Measurements from ENCODE around the gene TWF1. TPM values are rescaled to one million over a fixed set of nuclear protein-coding genes. Genes with fewer than 3 reads are reported as not detected.

Gene TWF1
- total RNA-seq, 2 donors from 2014 or later = 14.5 to 19.1 TPM

DNA sequence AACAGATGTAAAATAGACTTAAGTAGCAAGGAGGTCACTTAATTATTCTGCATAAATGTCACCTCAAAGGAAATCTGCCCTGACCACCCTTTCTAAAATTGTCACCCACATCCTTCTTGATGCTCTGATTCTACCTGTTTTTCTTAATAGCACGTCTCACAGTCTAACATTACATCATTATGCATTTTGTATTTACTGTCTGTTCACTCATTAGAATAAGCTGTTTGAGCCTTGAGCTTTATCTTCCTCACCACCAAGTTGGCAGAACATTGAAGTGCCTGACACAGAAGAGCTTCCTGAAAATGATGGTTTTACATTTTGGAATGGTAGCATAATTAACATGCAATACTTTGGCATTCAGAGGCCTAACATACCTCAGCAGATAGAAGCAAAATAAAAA, 21.0 kb upstream of the TWF1 start:
- Mint-ChIP-seq H3K4me3 (no peak overlapping the region), H3K4me1 (ENCODE audit: low read depth) (peaks cover 7% of the 10 kb centered on the region), H3K27me3 (ENCODE audit: low read depth) (no peaks in the 10 kb centered on the region), H3K9me3 (no peaks in the 10 kb centered on the region), H3K36me3 (ENCODE audit: insufficient read depth in 2 of 2) (no peaks in the 10 kb centered on the region), H3K27ac (no peak overlapping the region)
- DNase-seq (no peak), ATAC-seq (replicated peaks in 1 of 2) (no peak)

DNA sequence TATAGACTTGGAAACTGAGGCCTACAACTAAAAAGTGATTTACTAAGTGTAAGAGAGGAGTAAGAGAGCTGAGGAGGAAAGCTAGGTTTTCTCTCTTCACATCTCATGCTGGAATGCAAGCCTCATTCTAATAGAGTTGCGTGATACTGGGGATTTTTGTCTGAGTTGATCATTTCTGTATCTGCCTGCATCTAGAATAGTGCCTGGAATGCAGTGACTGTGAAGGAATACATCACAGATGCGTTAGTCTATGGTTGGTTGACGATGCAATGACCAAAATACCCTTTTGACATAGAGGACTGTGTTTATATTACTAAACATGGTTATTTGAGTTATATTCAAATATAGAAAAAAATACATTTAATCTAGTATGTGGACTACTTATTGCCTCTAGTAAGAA, 20.6 kb upstream of the TWF1 start:
- Mint-ChIP-seq H3K4me1 (ENCODE audit: low read depth) (peaks cover 2% of the 10 kb centered on the region), H3K36me3 (ENCODE audit: insufficient read depth in 2 of 2) (no peaks in the 10 kb centered on the region), H3K9me3 (no peaks in the 10 kb centered on the region), H3K27me3 (ENCODE audit: low read depth) (no peaks in the 10 kb centered on the region), H3K4me3 (no peak overlapping the region), H3K27ac (no peak overlapping the region)
- no peak for ATAC-seq (replicated peaks in 1 of 2)
- DNase-seq = no peak

DNA sequence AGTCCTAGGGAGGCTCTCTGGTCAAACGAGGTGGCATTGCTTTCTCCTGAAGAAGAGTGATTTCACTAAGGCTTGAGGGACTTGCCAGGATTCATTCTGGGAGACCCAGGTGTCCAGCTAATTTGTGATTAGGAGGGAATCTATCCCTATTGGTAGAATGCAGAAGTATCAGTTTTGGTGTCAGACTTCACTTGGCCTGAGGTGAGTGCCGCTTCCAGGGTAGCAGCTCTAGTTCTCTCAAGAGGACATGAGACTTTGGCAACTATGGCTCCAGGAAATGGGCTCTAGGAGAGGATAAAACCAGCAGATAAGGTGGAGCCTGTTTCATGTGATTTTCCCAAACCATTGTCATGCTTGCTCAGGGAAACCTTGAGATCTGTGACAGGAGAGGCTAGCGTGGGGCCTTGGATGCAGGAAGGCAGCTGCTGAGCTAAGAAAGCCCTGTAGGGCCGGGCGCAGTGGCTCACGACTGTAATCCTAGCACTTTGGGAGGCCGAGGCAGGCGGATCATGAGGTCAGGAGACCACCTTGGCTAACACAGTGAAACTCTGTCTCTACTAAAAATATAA, 18.2 kb upstream of the TWF1 start:
- H3K36me3 Mint-ChIP-seq (ENCODE audit: insufficient read depth in 2 of 2) = no peaks in the 10 kb centered on the region
- no peak for ATAC-seq (replicated peaks in 1 of 2)
- no peaks in the 10 kb centered on the region for H3K4me1 Mint-ChIP-seq (ENCODE audit: low read depth)
- H3K4me3 Mint-ChIP-seq = no peak overlapping the region
- H3K27ac Mint-ChIP-seq = no peak overlapping the region
- DNase-seq = no peak
- no peaks in the 10 kb centered on the region for H3K27me3 Mint-ChIP-seq (ENCODE audit: low read depth)
- H3K9me3 Mint-ChIP-seq = no peaks in the 10 kb centered on the region

DNA sequence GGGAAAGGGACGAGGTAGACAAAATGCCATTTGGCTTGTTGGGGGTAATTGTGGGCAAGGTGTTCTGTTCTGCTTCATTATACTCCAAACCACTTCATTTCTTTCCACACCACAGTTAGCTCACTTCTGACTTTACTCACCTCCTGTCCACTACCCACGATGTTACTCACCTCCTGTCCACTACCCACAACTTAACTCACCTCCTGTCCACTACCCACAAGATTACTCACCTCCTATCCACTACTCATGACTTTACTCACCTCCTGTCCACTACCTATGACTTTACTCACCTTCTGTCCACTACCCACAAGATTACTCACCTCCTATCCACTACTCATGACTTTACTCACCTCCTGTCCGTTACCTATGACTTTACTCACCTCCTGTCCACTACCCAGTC, 10.1 kb upstream of the TWF1 start:
- DNase-seq = peak; percentile 21 to 24
- H3K4me3 Mint-ChIP-seq = peak overlapping the region in 1 of 2 donors; percentile 3
- H3K27ac Mint-ChIP-seq = no peak overlapping the region
- H3K27me3 Mint-ChIP-seq (ENCODE audit: low read depth) = no peaks in the 10 kb centered on the region
- no peaks in the 10 kb centered on the region for H3K36me3 Mint-ChIP-seq (ENCODE audit: insufficient read depth in 2 of 2)
- peak; percentile 90 to 92 for ATAC-seq (replicated peaks in 1 of 2)
- H3K4me1 Mint-ChIP-seq (ENCODE audit: low read depth) = peaks cover 9% of the 10 kb centered on the region
- no peaks in the 10 kb centered on the region for H3K9me3 Mint-ChIP-seq

DNA sequence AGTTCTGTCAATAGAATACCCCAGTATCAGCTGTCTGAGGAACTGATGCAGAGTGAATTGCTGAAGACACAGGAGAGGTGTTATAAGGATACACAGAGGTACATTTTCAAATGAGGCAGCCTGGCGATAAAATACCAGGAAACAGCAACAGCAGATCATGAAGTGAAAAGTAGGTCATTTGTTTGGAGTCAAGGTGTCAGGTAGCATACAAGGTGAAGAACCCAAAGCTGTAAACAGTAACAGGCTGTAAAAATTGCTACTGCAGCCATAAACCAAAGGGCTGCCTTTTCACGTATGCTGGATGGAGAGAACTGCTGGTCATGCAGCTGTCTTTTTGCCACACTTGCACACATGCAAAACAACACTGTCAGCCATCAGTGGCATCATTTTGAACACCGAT, 9.3 kb upstream of the TWF1 start:
- Mint-ChIP-seq H3K36me3 (ENCODE audit: insufficient read depth in 2 of 2) (no peaks in the 10 kb centered on the region), H3K4me1 (ENCODE audit: low read depth) (peaks cover 9% of the 10 kb centered on the region), H3K27me3 (ENCODE audit: low read depth) (no peaks in the 10 kb centered on the region), H3K4me3 (no peak overlapping the region), H3K27ac (no peak overlapping the region), H3K9me3 (no peaks in the 10 kb centered on the region)
- ATAC-seq (replicated peaks in 1 of 2) (no peak), DNase-seq (no peak)

DNA sequence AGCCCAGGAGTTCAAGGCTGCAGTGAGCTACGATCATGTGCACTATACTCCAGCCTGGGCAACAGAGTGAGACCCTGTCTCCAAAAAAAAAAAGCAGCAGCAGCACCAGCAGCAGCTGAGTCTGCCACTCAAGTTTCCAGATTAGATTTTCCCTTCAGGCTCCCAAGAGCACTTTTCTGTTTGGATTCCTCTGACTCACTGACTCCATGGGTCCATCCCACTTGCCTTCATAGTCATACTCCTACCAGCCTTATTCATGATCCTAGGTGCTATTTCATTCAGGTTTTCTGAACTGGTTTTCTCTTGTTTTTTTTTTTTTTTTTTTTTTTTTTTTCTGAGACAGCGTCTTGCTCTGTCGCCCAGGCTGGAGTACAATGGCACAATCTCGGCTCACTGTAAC, 6.8 kb upstream of the TWF1 start:
- Mint-ChIP-seq H3K4me1 (ENCODE audit: low read depth) (peaks cover 9% of the 10 kb centered on the region), H3K27me3 (ENCODE audit: low read depth) (no peaks in the 10 kb centered on the region), H3K36me3 (ENCODE audit: insufficient read depth in 2 of 2) (no peaks in the 10 kb centered on the region), H3K9me3 (no peaks in the 10 kb centered on the region), H3K4me3 (no peak overlapping the region), H3K27ac (no peak overlapping the region)
- ATAC-seq (replicated peaks in 1 of 2) = no peak
- no peak for DNase-seq

DNA sequence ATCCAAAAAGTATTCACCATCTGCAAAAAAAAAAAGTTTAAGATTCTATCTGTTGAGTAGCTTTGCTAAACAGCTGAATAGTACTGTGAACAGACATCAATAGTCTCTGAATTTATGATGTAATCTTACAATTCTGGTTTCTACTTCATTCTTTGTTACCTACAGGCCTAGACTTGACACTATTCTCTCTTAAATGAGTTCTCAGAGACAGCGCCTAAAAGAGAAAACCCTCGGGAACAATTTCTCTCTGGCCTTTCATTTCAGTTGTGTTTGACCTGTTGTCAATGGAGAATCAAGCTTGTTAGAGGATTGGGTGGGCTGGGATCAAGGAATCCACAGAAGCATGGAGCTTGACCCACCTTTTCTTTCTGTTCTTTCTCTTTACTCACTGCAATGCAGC, 5.9 kb upstream of the TWF1 start:
- ATAC-seq (replicated peaks in 1 of 2) (no peak), DNase-seq (no peak)
- H3K27ac Mint-ChIP-seq = no peak overlapping the region
- no peaks in the 10 kb centered on the region for H3K9me3 Mint-ChIP-seq
- H3K27me3 Mint-ChIP-seq (ENCODE audit: low read depth) = no peaks in the 10 kb centered on the region
- no peak overlapping the region for H3K4me3 Mint-ChIP-seq
- H3K4me1 Mint-ChIP-seq (ENCODE audit: low read depth) = peaks cover 15% of the 10 kb centered on the region
- no peaks in the 10 kb centered on the region for H3K36me3 Mint-ChIP-seq (ENCODE audit: insufficient read depth in 2 of 2)

DNA sequence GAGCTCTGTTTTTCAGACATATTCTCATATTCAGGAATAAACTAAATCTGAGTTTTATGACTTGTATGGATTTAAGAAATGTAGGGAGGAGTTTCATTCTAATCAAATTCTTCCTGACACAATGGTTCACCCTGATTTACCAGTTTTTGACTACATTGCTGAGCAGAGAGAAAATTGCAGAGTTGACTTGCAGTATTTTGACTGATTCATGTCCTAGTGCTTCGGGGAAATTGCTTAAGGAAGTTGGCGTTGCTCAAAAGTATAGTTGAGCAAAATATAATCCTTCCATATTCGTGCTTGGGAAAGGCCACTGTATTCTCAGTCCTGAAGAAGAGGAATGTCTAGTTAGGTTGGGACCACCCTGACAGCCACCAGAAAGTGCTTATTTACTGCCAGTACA, 1.3 kb upstream of the TWF1 start:
- Mint-ChIP-seq H3K27ac (peak overlapping the region; percentile 99), H3K9me3 (no peaks in the 10 kb centered on the region), H3K27me3 (ENCODE audit: low read depth) (no peaks in the 10 kb centered on the region), H3K4me3 (peak overlapping the region; percentile 92 to 100), H3K36me3 (ENCODE audit: insufficient read depth in 2 of 2) (peaks cover 2 to 6% of the 10 kb centered on the region in 2 donors), H3K4me1 (ENCODE audit: low read depth) (peaks cover 24% of the 10 kb centered on the region)
- DNase-seq (no peak), ATAC-seq (replicated peaks in 1 of 2) (no peak)

DNA sequence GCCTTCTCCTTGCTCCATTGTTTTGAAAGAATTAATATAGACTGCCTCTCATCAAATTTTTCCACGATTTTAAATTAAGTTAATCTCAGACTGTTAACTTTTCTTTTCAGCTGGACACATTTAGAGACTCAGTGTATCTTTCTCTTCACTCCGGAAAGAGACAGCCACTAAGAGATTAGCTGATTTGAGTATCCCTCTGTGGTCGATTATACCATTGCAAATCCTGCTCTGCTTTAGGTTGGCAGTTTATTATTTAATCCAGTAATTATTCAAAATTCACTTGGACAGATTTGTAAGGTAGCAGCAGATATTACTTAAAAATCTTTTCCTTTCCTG, 588 bp upstream of the TWF1 start:
- peak overlapping the region; percentile 92 to 100 for H3K4me3 Mint-ChIP-seq
- H3K36me3 Mint-ChIP-seq (ENCODE audit: insufficient read depth in 2 of 2) = peaks cover 2 to 6% of the 10 kb centered on the region in 2 donors
- ATAC-seq (replicated peaks in 1 of 2) (no peak), DNase-seq (no peak)
- H3K27me3 Mint-ChIP-seq (ENCODE audit: low read depth) = no peaks in the 10 kb centered on the region
- H3K9me3 Mint-ChIP-seq = no peaks in the 10 kb centered on the region
- H3K4me1 Mint-ChIP-seq (ENCODE audit: low read depth) = peaks cover 24% of the 10 kb centered on the region
- peak overlapping the region; percentile 99 for H3K27ac Mint-ChIP-seq

DNA sequence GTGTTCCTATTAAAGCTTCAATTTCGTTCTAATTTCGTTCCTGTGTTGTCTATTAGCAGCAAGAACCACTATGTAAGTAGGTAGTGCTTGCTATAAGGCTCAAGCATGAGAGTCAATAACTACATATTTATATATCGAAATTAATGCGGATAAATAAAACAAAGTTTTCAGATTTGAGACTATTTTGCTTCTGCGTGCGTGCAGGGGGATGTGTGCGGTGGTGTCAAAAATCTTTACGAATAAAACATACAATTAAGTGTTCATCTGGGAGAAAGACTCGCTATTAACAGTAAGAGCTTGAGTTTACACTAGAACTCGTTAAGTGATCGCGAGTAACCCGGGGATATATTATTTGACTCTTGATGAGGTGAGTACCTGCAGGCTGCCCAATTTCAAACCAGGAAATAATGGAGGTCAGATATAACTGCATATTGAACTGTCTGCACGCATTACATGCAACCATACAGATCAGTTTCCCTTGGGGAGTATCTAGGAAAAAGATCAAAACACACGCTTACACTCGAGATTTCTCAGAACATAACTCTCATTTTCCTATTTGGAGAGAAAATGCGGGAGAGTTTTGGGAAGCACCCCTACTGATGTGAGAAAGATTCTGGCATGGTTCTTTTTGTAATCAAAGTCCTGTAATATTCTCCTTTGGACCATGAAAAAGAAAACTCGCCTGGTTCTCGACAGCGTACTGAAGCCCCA, 813 bp downstream of the TWF1 start:
- Mint-ChIP-seq H3K27ac (peak overlapping the region; percentile 98), H3K9me3 (no peaks in the 10 kb centered on the region), H3K4me1 (ENCODE audit: low read depth) (peaks cover 24% of the 10 kb centered on the region), H3K36me3 (ENCODE audit: insufficient read depth in 2 of 2) (peaks cover 4 to 9% of the 10 kb centered on the region in 2 donors), H3K27me3 (ENCODE audit: low read depth) (no peaks in the 10 kb centered on the region), H3K4me3 (peak overlapping the region; percentile 92 to 100)
- DNase-seq (no peak), ATAC-seq (replicated peaks in 1 of 2) (no peak)

DNA sequence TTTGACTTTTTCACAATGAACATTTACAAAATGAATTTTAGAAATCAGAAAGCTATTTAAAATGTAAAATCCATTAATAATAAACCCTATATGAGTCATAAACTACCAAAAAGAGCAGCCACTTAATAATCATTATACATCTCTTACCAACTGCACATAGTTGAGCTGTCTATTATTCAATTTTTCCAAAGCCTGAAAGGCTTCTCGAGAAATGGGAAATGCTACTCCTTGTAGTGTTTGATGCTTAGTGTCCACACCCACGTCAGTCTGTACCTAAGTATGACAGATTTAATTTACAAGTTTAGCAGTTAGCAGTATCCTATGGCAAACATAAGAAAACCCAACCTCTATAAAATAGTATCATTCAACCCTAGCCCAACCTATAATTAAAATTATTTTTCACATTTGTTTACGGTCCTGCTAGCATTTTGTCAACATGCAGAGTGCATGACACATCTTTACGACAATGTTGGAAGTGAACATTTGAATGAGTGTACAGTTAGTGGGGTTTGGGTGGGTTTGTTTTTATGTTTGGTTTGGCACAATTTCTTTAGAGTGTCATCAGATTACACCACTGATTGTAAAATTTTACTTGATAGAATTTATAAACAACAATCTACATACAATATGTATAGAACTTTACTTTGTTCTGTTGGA, 8.4 kb downstream of the TWF1 start:
- H3K4me1 Mint-ChIP-seq (ENCODE audit: low read depth) = peaks cover 9% of the 10 kb centered on the region
- peaks cover 2 to 17% of the 10 kb centered on the region in 2 donors for H3K36me3 Mint-ChIP-seq (ENCODE audit: insufficient read depth in 2 of 2)
- no peak for ATAC-seq (replicated peaks in 1 of 2)
- H3K9me3 Mint-ChIP-seq = no peaks in the 10 kb centered on the region
- H3K4me3 Mint-ChIP-seq = no peak overlapping the region
- no peak for DNase-seq
- H3K27ac Mint-ChIP-seq = peak overlapping the region; percentile 19
- no peaks in the 10 kb centered on the region for H3K27me3 Mint-ChIP-seq (ENCODE audit: low read depth)

DNA sequence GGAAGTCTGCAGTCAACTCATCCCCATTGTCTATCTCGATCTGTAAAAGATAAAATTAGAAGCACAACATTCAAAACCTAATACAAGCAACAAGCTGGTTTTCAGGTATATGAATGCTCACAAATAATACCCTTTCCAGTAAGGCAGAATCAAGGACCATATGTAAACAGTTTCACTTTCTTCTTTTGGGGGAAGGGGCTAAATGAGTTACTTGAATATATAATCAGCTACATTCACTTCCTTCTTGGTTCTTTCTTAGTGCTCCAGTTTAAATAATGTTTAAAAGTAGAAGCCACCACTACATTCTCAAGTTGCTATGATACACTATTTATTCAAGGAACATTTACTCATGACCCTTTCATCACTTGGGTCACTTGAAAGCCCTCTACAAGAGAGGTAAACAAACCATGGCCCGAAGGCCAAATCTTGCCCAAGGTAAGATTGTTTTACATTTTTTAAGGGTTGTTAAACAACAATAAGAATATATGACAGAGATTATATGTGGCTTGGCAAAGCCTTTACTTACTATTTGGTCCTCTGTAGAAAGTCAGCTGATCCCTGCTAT, 10.3 kb downstream of the TWF1 start:
- DNase-seq = no peak
- H3K36me3 Mint-ChIP-seq (ENCODE audit: insufficient read depth in 2 of 2) = peaks cover 2 to 14% of the 10 kb centered on the region in 2 donors
- H3K9me3 Mint-ChIP-seq = no peaks in the 10 kb centered on the region
- no peak overlapping the region for H3K4me3 Mint-ChIP-seq
- H3K27ac Mint-ChIP-seq = peak overlapping the region; percentile 63
- H3K4me1 Mint-ChIP-seq (ENCODE audit: low read depth) = peaks cover 9% of the 10 kb centered on the region
- H3K27me3 Mint-ChIP-seq (ENCODE audit: low read depth) = no peaks in the 10 kb centered on the region
- ATAC-seq (replicated peaks in 1 of 2) = no peak

DNA sequence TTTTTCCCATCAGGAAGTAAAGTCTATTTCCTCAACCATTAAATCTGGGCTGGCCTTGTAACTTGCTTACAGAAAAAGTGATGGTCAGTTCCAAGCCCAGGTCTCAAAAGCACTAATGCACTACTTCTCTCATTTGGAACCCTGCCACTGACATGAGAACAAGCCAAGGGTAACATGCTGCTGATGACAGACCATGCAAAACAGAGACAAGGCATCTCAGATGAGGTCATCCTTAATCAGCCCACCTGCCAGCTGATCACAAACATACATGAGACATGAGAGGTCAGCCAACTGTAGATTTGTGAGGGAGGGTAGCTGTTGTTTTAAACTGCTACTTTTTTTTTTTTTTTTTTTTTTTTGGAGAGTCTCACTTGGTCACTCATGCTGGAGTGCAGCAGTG, 16.2 kb downstream of the TWF1 start:
- Mint-ChIP-seq H3K4me3 (no peak overlapping the region), H3K4me1 (ENCODE audit: low read depth) (no peaks in the 10 kb centered on the region), H3K36me3 (ENCODE audit: insufficient read depth in 2 of 2) (peaks cover 2 to 4% of the 10 kb centered on the region in 2 donors), H3K27me3 (ENCODE audit: low read depth) (no peaks in the 10 kb centered on the region), H3K9me3 (no peaks in the 10 kb centered on the region), H3K27ac (no peak overlapping the region)
- no peak for ATAC-seq (replicated peaks in 1 of 2)
- DNase-seq = no peak

Data from activated T-cell treated with anti-CD3 and anti-CD28 coated beads, Interleukin-2, amount 50 U/mL, for 72 hours (primary cell).